ENCODE data around the gene SART3. TPM values are rescaled to one million over a fixed set of nuclear protein-coding genes. Genes with fewer than 3 reads are reported as not detected.

SART3 gene
- total RNA-seq, 1 donor from 2014 or later = 82.5 TPM

DNA sequence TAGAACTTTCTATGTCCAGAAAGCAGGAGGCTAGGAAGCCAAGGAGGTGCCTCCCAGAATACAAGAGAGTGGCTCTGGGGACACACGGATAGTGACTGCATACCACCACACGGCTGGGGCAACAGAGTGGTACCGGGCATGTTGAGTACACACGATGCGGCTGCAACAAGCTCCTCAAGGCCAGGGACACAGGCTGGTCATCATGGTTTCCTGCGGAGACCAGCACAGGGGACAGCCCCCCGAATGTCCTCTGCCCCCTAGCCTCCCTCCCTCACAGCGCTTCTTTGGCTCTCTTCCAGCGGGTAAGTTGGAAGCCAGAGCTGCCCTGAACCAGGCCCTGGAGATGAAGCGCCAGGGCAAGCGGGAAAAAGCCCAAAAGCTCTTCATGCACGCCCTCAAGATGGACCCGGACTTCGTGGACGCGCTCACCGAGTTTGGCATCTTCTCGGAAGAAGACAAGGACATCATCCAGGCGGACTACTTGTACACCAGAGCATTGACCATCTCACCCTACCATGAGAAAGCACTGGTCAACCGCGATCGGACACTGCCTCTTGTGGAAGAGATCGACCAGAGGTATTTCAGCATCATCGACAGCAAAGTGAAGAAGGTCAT is 42.8 kb downstream of the SART3 start:
- no peak overlapping the region for H3K4me3 Mint-ChIP-seq
- no peaks in the 10 kb centered on the region for H3K27me3 Mint-ChIP-seq (ENCODE audit: low read depth)
- H3K27ac Mint-ChIP-seq = no peak overlapping the region
- no peaks in the 10 kb centered on the region for H3K9me3 Mint-ChIP-seq
- H3K4me1 Mint-ChIP-seq = peaks cover 10% of the 10 kb centered on the region
- no peak for DNase-seq (ENCODE audit: low spot score in 2 of 2, unreplicated experiment in 2 of 2)
- TF ChIP-seq, protein P1, sequence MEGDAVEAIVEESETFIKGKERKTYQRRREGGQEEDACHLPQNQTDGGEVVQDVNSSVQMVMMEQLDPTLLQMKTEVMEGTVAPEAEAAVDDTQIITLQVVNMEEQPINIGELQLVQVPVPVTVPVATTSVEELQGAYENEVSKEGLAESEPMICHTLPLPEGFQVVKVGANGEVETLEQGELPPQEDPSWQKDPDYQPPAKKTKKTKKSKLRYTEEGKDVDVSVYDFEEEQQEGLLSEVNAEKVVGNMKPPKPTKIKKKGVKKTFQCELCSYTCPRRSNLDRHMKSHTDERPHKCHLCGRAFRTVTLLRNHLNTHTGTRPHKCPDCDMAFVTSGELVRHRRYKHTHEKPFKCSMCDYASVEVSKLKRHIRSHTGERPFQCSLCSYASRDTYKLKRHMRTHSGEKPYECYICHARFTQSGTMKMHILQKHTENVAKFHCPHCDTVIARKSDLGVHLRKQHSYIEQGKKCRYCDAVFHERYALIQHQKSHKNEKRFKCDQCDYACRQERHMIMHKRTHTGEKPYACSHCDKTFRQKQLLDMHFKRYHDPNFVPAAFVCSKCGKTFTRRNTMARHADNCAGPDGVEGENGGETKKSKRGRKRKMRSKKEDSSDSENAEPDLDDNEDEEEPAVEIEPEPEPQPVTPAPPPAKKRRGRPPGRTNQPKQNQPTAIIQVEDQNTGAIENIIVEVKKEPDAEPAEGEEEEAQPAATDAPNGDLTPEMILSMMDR (IDR thresholded peaks at IDR 0.05; ENCODE audit: unreplicated experiment) = no peak
- peaks cover 22% of the 10 kb centered on the region for H3K36me3 Mint-ChIP-seq

DNA sequence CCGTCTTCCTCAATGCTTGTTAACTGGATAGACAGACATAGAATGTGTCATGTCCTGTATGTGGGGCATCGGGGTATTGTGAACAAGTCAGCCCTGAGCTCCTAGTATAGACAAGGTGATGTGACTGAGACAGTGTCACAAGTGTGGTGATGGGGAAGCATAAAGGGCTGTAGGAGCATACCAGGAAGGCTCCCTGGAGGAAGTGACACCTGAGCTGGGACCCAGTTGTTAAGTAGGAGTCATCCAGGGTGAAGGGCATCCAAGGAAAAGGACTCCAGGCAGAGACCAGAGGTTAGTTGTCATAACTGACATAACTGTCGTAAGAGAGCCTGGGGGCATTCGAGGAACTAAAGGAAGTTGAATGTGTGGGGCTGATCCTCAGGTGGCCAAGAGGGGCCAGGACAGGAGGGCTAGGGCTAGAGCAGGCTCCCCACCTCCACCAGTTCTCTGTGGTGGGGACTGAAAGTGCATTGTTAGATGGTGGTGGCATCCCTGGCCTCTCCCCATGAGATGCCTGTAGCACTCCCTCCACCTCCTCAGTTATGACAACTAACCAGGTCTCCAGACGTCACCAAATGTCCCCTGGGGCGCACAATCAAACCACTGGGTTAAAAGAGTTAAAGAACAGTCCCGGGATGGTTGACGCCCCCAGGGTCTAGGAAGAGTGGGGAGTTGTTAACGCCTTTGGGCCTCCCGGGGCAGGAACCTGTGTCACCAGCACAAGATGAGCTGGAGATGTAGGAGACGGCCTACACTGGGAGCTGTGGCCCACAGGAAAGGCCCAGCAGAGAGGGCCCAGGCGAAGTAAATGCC is 43.5 kb downstream of the SART3 start:
- H3K9me3 Mint-ChIP-seq = no peaks in the 10 kb centered on the region
- H3K27me3 Mint-ChIP-seq (ENCODE audit: low read depth) = no peaks in the 10 kb centered on the region
- no peak for DNase-seq (ENCODE audit: low spot score in 2 of 2, unreplicated experiment in 2 of 2)
- peaks cover 22% of the 10 kb centered on the region for H3K36me3 Mint-ChIP-seq
- peaks cover 10% of the 10 kb centered on the region for H3K4me1 Mint-ChIP-seq
- no peak overlapping the region for H3K27ac Mint-ChIP-seq
- H3K4me3 Mint-ChIP-seq = peak overlapping the region; percentile 88
- TF ChIP-seq, protein P1 (IDR thresholded peaks at IDR 0.05; ENCODE audit: unreplicated experiment) = no peak

- Mint-ChIP-seq H3K36me3 (peaks cover 19% of the 10 kb centered on the region), H3K27me3 (ENCODE audit: low read depth) (no peaks in the 10 kb centered on the region), H3K9me3 (no peaks in the 10 kb centered on the region), H3K27ac (no peak overlapping the region), H3K4me3 (peak overlapping the region; percentile 88), H3K4me1 (peaks cover 14% of the 10 kb centered on the region)
- TF ChIP-seq, protein P1 (IDR thresholded peaks at IDR 0.05; ENCODE audit: unreplicated experiment) = no peak
- no peak for DNase-seq (ENCODE audit: low spot score in 2 of 2, unreplicated experiment in 2 of 2)
These were observed 44.3 kb downstream of the SART3 start for GRCh38 chr12:108516511-108517275.

GRCh38 chr12:108515916-108516315 is 45.1 kb downstream of the SART3 start:
- peaks cover 18% of the 10 kb centered on the region for H3K4me1 Mint-ChIP-seq
- TF ChIP-seq, protein P1 (IDR thresholded peaks at IDR 0.05; ENCODE audit: unreplicated experiment) = no peak
- peaks cover 15% of the 10 kb centered on the region for H3K36me3 Mint-ChIP-seq
- H3K4me3 Mint-ChIP-seq = peak overlapping the region; percentile 88
- no peaks in the 10 kb centered on the region for H3K27me3 Mint-ChIP-seq (ENCODE audit: low read depth)
- no peak for DNase-seq (ENCODE audit: low spot score in 2 of 2, unreplicated experiment in 2 of 2)
- no peaks in the 10 kb centered on the region for H3K9me3 Mint-ChIP-seq
- H3K27ac Mint-ChIP-seq = no peak overlapping the region

GRCh38 chr12:108514973-108515814 is 45.8 kb downstream of the SART3 start, which contains the start of gene FICD:
TSS of gene FICD (plus strand) at chr12:108515277. CDS start at chr12:108516973, 1,696 bp downstream.
- H3K4me3 Mint-ChIP-seq = peak within 1 kb of the TSS; percentile 88
- H3K27ac Mint-ChIP-seq = peak within 1 kb of the TSS; percentile 82
- peaks cover 13% of the 10 kb centered on the region for H3K36me3 Mint-ChIP-seq
- peak; percentile 98 to 99 for DNase-seq (ENCODE audit: low spot score in 2 of 2, unreplicated experiment in 2 of 2)
- TF ChIP-seq, protein P1 (IDR thresholded peaks at IDR 0.05; ENCODE audit: unreplicated experiment) = no peak
- peaks cover 18% of the 10 kb centered on the region for H3K4me1 Mint-ChIP-seq
- no peaks in the 10 kb centered on the region for H3K27me3 Mint-ChIP-seq (ENCODE audit: low read depth)
- no peaks in the 10 kb centered on the region for H3K9me3 Mint-ChIP-seq
